Embryonic facial prominence (tissue), 1 donor: Measurements from ENCODE around the gene PITX1.
"Not testable (repeated sequence)": the region's sequence is repeated elsewhere in the genome, so short reads cannot be mapped to it uniquely, and the experiment has no call there.

ENCODE experiments used
- DNase-seq: peaks from one replicate; pipeline ENCODE4 v3.0.0-alpha.2; 2016; ENCODE audit errors: extremely low spot score

Gene PITX1

DNA sequence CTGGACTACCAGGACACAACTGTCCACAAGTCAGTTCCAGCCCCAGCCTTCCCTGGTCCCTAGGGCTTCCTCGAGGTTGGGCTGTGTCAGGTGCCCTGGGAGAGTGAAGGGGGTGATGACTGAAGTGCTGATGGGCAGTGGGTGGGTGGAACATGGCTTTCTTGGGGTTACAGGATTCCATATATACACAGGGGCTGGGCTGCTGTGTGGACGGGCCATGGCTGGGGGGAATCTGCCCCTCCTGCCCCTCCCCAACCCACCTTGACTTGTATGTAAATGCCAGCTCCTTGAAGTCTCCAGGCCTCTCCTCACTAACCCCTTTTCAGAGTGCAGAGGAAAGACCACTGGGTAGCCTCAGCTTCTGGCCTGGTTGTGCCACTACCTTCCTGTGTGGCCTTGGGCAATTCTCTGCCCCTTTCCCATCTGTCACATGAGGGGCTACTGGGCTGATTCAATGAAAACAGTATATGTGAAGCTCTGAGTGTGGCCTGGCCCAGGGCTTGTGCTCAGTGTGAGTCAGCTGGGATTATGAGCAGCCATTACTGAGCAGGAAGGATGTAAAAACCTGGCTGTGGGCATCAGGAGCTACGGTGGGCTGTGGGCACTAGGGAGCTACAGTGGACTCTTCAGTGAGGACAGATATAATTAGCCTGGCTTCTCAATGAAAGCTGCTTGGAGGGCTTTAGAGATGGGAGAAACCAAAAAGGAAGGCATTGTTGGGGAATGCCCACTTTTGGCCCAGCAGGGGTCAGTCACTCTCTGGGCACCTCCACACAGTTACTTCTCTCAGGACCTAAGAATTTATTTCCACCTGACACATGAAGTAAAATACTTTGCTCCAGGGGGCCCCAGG, 23.3 kb downstream of the PITX1 start:
- no peak for DNase-seq

DNA sequence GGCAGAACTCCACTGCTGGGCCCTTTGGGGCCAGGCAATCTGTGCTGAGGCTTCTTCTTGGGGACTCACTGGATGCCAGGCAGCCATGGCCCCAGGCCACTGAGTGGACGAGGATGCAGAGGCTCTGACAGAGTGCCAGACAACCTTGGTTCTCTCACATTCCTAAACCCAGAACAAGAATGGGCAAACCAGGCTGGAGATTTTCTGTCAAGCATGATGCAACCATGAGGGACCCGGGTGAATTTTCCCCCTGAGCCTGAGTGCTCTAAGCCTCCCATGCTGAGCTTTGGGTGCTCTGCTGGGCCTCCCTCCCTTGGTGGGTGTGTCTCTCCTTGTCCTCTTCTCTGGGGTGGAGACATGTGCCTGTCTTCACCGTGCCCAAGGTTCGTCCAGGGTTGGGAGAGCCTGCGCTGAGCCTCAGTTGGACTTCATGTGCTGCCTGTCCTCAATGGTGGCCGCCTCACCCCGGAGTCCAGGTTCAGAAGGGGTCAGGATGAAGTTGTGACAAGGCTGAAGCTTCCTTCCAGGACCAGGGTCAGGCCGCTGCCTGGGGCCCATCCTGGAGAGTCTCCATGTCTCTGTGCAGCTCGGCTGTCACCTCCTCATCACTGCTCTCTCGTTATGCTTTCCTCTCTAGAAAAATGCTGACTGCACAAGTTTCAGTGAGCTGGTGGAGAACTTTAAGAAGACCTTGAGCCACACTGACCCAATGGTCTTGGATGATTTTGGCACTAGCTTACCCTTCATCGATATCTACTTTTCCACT, 24.1 kb downstream of the PITX1 start:
- DNase-seq: no peak

DNA sequence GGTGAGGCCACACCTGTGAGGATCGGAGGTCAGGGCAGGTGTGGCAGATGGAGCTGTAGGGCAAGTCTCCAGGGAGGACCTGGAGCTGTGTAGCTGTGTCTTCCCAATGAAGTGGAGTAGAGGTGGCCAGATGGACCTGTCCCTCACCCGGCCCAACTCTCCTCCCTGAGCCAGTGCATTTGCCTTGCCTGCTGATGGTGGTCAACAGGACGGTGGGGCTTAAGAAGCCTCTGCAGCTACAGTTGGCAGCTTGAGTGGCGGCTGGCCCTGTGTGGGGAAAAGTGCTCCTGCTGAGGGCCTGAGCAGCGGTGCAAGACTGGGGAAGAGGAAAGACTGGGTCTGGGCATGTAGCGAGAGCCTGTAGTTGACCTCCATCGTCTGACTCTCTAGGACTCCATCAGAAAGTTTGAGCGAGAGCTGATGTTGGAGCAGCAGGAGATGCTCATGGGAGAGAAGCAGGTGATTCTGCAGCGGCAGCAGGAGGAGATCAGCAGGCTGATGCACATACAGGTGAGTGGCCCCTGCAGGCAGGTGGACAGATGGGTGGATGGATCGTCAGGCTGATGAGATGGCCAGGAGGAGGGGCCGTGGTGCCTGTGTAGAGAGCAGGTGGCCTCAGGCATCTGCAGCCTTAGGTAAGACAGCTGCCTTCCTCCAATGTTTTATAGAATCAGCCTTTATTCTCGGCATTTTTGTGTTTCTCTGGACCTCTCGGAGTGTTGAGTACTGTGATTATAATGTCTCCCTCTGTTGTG, 24.9 kb downstream of the PITX1 start:
- DNase-seq: no peak

DNA sequence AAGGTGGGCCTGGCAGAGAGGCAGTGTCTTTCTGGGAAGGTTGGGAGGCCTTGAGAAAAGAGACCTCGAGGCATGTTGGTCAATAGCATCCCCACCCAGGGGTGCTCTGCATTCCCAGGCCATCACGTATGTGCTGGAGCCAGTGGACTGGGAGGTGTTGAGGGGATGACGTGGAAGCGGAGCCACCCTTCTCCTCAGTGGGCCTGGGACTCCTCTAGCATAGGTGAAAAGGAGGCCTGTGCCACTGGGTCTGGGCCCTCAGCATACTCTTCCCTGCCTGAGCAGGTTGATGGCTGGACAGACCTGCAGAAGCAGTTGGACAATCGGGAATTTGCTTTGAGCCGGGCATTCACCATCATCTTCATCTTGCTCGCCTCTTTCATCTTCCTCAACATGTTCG, 25.5 kb downstream of the PITX1 start:
- no peak for DNase-seq

DNA sequence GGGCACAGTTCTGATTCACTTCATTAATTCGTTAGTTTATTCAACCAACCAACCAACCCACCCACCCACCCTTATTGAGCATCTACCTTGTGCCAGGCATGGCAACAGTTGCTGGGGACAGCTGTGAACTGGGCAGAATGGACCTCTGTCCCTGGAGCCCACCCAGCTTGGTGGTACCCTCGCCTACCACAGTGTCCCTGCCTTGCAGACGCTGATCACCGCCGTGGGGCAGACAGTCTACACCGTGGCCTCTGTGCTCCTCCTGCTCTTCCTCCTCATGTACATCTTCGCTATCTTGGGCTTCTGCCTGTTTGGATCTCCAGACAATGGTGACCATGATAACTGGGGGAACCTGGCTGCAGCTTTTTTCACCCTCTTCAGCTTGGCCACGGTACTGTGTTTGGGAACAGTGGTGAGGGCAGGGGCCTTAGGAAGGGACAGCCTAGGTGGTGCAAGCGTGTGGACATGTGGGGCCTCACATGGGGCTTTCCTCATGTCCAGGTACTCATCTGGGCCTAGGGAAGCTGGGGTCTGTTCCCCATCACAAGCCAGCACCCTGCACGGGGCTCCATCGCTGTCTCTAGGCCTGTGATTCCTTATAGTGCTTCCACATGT, 26.2 kb downstream of the PITX1 start:
- DNase-seq: no peak

DNA sequence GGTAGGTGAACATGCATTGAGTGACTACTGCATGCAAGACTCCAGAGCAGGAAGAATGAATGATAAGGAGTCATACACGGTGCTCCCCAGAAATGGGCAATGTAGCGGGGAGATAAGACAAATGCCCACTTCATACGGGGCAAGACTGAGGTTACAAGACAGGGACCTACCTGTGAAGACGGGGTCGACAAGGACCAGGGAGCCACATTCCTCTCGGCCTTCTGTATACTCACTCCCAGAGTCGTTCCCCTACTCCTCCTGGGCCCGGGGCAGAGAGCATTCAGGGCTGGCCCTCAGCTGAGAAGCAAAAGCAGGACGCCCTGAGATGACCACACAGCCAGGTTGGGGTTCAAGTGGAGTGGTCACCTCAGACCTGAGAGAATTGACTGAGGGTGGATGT, 26.7 kb downstream of the PITX1 start:
- no peak for DNase-seq

DNA sequence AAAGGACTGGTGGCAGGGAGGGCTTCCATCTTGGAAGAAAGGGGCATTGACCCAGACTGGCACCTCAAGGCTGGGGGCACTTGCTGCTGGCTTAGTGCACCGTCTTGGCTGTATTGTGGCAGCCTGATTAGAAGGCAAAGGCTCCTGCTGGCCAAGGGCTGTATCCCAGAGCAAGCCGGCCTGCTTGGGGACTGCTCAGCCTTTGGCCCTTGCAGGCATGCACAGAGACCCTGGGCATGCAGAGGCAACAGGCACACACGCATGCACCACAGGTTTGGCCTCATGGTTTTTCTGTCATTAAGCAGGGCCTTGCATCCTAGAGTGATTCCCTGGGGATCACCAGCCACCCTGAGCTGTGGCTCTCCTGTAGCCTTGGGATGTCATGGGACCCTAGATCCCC, 29.0 kb downstream of the PITX1 start:
- no peak for DNase-seq

DNA sequence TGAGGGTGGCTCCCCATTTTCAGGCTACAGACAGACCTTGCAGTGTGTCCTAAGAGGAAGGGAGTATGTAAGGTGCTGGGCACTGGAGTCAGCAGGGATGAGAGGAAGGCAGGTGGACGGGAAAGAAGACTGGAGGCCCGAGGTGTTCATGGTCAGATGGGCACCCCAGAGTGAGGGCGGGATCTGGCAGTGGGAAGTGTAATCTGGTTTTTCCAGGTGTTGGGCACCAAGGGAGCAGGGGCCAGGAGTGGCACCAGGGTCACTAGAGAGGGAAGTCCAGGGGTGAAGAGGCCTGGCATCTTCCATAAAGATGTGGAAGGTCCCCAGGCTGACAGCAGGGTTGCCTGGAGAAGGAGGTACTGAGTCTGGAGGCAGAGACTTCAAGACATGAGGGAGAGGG, 29.7 kb downstream of the PITX1 start:
- no peak for DNase-seq

DNA sequence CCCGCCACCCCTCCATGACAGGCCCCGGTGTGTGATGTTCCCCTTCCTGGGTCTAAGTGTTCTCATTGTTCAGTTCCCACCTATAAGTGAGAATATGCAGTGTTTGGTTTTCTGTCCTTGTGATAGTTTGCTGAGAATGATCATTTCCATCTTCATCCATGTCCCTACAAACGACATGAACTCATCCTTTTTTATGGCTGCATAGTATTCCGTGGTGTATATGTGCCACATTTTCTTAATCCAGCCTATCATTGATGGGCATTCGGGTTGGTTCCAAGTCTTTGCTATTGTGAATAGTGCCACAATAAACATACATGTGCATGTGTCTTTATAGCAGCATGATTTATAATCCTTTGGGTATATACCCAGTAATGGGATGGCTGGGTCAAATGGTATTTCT, 36.0 kb downstream of the PITX1 start:
- not testable (repeated sequence) for DNase-seq

DNA sequence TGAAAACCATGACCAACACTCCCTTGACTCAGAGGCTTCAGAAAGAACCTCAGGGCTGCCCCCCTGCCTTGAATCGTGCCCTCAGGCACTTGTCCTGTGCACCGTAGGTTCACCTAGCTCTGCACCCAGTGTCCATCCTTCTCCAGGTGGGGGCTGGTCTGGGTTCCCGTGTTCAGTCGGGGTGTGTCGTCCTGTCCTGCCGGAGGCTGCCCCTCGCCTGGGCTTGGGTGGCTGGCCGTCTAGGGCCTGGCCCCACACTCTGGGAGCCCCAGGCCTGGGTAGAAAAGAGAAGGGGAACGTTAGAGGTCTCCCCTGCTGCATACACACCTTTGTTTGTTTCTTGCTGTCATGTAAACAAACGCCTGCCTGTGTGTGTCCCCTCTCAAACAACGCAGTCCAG, 37.0 kb downstream of the PITX1 start:
- no peak for DNase-seq

DNA sequence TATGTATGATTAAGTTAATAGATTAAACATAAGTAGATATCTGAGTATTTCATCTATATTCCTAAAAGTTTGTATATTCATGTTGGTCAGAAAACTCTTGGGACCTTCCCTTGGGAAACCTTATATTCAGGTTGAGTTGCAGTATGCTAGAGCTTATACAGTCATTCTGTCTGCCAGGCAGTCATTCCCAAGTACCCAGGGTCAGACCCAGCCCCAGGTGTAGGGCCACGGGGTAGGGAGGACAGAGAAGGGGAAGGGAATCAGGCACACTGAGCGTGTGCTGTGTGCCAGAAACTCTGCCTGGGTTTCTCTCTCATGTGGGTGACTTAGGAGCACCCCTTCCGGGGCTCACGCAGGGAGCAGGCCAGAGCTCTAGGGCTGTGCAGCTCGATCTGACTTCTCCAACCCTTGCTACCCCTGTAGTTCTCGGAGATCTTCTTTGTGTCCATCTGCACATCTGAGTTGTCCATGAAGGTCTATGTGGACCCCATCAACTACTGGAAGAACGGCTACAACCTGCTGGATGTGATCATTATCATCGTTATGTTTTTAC, 38.1 kb downstream of the PITX1 start:
- DNase-seq: no peak

DNA sequence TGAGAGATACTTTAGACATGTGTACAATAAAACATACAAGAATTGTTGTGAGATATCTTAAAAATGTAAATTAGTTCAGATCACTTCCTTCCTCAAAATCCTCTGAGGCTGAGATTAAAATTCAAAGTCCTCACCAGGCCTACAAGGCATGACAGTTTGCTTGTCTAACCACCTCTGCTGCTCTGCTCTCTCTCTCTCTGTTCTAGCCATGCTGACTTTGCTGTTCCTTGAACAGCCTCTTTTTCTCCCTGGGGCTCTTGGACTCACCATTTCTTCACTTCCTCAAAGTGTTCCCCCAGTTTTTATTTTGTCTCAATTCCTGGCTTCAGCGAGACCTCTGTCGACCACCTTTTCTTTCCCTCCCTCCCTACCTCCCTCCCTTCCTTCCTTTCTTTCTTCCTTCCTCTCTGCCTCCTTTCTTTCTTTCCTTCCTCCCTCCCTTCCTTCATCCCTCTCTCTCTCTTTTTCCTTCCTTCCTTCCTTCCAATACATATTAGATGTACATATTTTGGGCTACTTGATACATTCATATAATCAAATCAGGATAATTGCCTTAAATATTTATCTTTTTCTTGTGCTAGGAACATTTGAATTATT, 39.4 kb downstream of the PITX1 start:
- no peak for DNase-seq

DNA sequence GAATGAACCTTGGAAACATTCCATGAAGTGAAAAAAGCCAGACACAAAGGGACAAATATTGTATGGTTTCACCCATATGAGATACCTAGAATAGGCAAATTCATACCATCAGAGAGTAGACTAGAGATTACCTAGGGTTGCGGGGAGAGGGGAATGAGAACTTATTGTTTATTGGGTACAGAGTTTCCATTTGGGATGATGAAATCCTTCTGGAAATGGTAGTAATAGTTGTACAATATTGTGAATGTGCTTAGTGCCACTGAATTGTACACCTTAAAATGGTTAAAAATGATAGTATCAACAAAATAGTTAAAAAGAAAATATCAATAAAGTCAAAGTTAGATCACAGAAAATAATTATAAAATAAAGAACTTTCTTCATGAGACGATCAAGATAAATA, 40.9 kb downstream of the PITX1 start:
- no peak for DNase-seq

DNA sequence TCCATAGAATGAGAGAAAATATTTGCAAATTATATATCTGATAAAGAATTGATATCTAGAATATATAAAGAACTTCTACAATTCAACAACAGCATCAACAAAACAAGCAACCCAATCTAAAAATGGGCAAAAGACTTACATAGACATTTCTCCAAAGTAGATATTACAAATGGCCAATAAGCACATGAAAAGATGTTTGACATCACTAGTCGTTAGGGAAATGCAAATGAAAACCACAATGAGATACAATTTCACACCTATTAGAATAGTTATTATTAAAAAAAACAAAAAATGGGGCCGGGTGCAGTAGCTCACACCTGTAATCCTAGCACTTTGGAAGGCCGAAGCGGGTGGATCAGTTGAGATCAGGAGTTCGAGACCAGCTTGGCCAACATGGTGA, 41.9 kb downstream of the PITX1 start:
- no peak for DNase-seq

DNA sequence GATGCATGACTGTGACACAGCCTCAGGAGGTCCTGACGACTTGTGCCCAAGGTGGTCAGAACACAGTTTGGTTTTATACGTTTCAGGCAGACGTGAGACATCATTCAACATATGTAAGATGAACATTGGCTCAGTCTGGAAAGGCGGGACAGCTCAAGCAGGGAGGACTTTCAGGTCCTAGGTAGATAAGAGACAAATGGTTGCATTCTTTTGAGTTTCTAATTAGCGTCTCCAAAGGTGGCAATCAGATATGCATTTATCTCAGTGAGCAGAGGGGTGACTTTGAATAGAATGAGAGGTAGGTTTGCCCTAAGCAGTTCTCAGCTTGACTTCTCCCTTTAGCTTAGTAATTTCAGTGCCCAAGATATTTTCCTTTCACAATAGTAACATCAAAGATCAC, 43.8 kb downstream of the PITX1 start:
- DNase-seq: not testable (repeated sequence)

DNA sequence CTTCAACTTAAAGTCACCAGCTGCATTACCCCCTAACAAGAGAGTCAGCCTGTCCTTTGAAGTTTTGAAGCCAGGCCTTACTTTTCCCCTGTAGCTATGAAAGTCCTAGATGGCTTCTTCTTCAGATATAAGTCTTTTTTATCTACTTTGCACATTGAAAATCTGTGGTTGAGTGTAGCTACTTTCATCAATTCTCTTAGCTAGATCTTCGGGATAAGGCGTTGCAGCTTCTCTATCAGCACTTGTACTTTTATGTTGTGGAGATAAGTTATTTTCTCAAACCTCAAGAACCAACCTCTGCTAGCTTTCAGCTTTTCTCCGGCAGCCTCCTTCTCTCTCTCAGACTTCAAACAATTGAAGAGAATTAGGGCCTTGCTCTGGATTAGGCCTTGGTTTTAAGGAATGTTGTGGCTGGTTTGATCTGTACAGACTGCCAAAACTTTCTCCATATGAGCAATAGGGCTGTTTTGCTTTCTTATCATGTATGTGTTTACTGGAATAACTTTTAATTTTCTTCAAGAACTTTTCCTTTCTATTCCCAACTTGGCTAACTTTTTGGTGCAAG, 44.7 kb downstream of the PITX1 start:
- no peak for DNase-seq

DNA sequence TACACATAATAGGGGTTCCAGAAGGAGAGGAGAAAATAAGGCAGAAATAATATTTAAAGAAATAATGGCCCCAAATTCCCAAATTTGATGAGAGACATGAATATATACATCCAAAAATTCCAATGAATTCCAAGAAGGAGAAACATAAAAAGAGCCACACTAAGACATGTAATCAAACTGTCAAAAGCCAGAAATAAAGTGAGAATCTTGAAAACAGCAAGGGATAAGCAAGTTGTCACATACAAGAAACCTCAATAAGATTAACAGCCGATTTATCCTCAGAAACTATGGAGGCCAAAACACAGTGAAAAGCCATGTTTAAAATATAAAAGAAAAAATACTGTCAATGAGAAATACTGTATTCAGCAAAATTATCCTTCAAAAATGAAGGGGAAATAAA, 51.8 kb downstream of the PITX1 start:
- no peak for DNase-seq

DNA sequence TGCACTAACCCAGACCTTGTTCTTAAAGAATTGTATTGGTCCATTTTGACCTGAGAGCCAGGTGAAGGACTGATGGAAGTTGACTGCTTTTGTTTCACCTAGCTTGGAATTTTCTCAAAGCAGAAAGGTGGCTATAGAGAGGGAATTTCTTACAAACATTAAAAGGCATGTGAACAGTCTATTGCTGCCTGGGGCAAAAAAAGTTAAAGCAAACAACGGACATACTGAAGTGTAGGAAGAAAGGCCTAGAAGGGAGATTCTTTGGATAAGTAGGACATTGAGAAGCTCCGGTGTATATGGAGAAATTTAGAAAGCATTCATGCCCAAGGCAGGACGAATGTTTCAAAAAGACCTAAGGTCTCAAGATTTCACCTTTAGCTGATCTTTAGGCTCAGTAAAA, 54.6 kb downstream of the PITX1 start:
- no peak for DNase-seq
